Mucosa of rectum (tissue), 2 donors: Measurements from ENCODE around the gene SCML1.

Source experiments
- H3K27ac ChIP-seq, 2 donors: one replicate each; pipeline ENCODE4 v1.7.0; 2013; ENCODE audit warnings: inconsistent platforms in 2 of 2, low read depth in 2 of 2, low read length in 2 of 2
- H3K27me3 ChIP-seq, 2 donors: one replicate each; pipeline ENCODE4 v1.7.0; 2013; ENCODE audit warnings: low read length in 2 of 2; ENCODE audit not compliant: control insufficient read depth in 2 of 2, insufficient read depth in 2 of 2
- H3K36me3 ChIP-seq, 2 donors: one replicate each; pipeline ENCODE4 v1.7.0; 2013; ENCODE audit warnings: low read length in 2 of 2; ENCODE audit not compliant: control insufficient read depth in 2 of 2, insufficient read depth in 2 of 2
- H3K4me1 ChIP-seq, 2 donors: one replicate each; pipeline ENCODE4 v1.7.0; 2013; ENCODE audit warnings: low read length in 2 of 2, mild to moderate bottlenecking in 1 of 2; ENCODE audit not compliant: control insufficient read depth in 2 of 2, insufficient read depth in 2 of 2
- H3K4me3 ChIP-seq, 2 donors: one replicate each; pipeline ENCODE4 v1.7.0; 2013; ENCODE audit warnings: low read length in 2 of 2
- H3K9ac ChIP-seq, 2 donors: one replicate each; pipeline ENCODE4 v1.7.0; 2013; ENCODE audit warnings: low read length in 2 of 2, low read depth in 1 of 2, mild to moderate bottlenecking in 1 of 2
- H3K9me3 ChIP-seq, 2 donors: one replicate each; pipeline ENCODE4 v1.7.0; 2013; ENCODE audit warnings: low read length in 2 of 2; ENCODE audit not compliant: control insufficient read depth in 2 of 2
- donor health status: healthy.
- donor health status: Normal muscosa, but diverticular disease.

Gene SCML1

DNA sequence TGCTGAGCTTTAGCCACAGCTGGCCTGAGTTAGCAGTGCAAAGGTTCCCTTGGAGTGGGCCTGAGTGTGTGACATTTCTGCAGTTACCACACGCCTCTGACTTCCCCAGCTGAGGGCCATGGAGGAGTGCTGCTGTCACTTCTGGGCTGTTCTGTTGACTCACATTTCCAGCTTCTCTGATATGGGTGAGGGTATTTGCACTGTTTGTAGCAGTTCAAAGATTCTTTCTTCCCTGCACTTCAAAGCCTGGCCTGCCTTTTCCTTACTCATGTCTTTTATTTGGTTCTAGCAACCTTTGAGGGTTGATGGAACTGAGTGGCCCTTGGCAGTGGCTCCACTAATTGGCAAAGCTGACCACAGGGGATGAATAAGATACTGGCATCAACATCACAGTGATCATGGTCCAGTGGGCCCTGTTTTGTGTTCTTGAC lies 26.4 kb upstream of the SCML1 start:
- no peak overlapping the region for H3K4me3 ChIP-seq
- H3K36me3 ChIP-seq = no peaks in the 10 kb centered on the region
- no peaks in the 10 kb centered on the region for H3K4me1 ChIP-seq

DNA sequence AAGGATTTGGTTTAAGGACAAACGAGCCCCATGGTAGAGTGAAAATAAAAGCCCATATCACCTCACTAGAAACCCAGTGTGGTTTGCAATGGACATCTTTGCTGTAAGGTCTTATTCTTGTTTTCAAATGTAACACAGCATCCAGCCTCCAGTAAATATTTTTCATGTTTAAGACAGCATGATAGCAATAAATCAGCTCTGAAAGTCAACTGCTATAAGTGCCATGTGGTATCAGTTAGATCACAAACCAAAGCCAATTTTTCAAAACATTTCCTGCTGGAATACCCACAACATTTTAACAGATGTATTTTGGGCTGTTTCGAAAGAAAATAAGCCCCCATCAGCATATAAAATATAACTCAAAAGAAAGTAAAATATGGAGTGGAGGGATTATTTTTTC lies 24.0 kb upstream of the SCML1 start:
- H3K27ac ChIP-seq = no peak overlapping the region
- no peak overlapping the region for H3K4me3 ChIP-seq
- H3K4me1 ChIP-seq = no peaks in the 10 kb centered on the region
- H3K9ac ChIP-seq = no peak overlapping the region
- no peaks in the 10 kb centered on the region for H3K9me3 ChIP-seq
- H3K27me3 ChIP-seq = no peaks in the 10 kb centered on the region
- H3K36me3 ChIP-seq = no peaks in the 10 kb centered on the region

More for the DNA sequence above, 26.4 kb upstream of the SCML1 start:
- H3K27ac ChIP-seq = no peak overlapping the region
- no peak overlapping the region for H3K9ac ChIP-seq
- H3K27me3 ChIP-seq = no peaks in the 10 kb centered on the region
- H3K9me3 ChIP-seq = no peaks in the 10 kb centered on the region

DNA sequence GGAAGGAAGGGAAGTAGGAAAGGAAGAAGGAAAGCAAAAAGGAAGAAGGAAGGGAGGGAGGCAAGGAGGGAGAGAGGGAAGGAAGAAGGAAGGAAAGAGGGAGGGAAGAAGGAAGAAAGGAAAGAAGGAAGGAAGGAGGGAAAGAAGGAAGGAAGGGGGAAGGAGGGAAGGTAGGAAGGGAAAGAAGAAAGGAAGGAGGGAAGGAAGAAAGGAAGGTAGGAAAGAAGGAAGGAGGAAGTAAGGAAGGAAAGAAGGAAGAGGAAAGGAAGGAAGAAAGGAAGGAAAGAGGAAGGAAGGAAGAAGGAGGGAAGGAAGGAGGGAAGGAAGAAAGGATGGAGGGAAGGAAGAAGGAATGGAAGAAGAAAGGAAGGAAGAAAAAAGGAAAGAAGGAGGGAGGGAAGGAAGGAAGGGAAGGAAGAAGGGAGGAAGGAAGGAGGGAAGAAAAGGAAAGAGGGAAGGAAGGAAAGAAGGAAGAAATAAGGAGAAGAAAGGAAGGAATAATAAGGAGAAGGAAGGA lies 18.6 kb upstream of the SCML1 start:
- H3K27me3 ChIP-seq = peaks cover 0 to 7% of the 10 kb centered on the region in 2 donors
- no peak overlapping the region for H3K9ac ChIP-seq
- no peaks in the 10 kb centered on the region for H3K36me3 ChIP-seq
- no peaks in the 10 kb centered on the region for H3K4me1 ChIP-seq
- no peak overlapping the region for H3K4me3 ChIP-seq
- H3K27ac ChIP-seq = no peak overlapping the region
- H3K9me3 ChIP-seq = no peaks in the 10 kb centered on the region

GRCh38 chrX:17719711-17720110 lies 17.6 kb upstream of the SCML1 start:
- no peaks in the 10 kb centered on the region for H3K4me1 ChIP-seq
- peaks cover 0 to 7% of the 10 kb centered on the region in 2 donors for H3K27me3 ChIP-seq
- no peaks in the 10 kb centered on the region for H3K9me3 ChIP-seq
- H3K27ac ChIP-seq = no peak overlapping the region
- H3K36me3 ChIP-seq = no peaks in the 10 kb centered on the region
- no peak overlapping the region for H3K4me3 ChIP-seq
- no peak overlapping the region for H3K9ac ChIP-seq

- H3K4me1 ChIP-seq = no peaks in the 10 kb centered on the region
- peaks cover 0 to 7% of the 10 kb centered on the region in 2 donors for H3K27me3 ChIP-seq
- H3K27ac ChIP-seq = no peak overlapping the region
- no peaks in the 10 kb centered on the region for H3K9me3 ChIP-seq
- no peak overlapping the region for H3K4me3 ChIP-seq
- H3K9ac ChIP-seq = no peak overlapping the region
- H3K36me3 ChIP-seq = no peaks in the 10 kb centered on the region
Observed at GRCh38 chrX:17721715-17722114, 15.6 kb upstream of the SCML1 start.

DNA sequence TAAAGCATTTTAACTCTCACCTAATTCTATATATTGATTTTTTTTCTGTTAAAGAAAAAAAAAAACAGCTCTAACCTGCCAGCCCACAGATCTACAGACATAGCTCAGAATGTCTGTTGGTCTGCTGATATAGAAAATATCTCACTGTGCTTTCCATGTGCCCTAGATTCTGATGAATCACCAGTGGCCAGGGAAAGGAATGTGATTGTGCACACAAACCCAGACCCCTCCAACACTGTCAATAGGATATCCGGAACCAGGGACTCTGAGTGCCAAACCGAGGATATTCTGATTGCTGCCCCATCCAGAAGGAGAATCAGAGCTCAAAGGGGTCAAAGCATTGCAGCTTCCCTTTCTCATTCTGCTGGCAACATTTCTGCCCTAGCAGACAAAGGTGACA lies 12.1 kb upstream of the SCML1 start:
- no peaks in the 10 kb centered on the region for H3K9me3 ChIP-seq
- H3K27me3 ChIP-seq = peaks cover 0 to 7% of the 10 kb centered on the region in 2 donors
- H3K4me3 ChIP-seq = no peak overlapping the region
- no peaks in the 10 kb centered on the region for H3K4me1 ChIP-seq
- no peak overlapping the region for H3K27ac ChIP-seq
- no peak overlapping the region for H3K9ac ChIP-seq
- no peaks in the 10 kb centered on the region for H3K36me3 ChIP-seq

DNA sequence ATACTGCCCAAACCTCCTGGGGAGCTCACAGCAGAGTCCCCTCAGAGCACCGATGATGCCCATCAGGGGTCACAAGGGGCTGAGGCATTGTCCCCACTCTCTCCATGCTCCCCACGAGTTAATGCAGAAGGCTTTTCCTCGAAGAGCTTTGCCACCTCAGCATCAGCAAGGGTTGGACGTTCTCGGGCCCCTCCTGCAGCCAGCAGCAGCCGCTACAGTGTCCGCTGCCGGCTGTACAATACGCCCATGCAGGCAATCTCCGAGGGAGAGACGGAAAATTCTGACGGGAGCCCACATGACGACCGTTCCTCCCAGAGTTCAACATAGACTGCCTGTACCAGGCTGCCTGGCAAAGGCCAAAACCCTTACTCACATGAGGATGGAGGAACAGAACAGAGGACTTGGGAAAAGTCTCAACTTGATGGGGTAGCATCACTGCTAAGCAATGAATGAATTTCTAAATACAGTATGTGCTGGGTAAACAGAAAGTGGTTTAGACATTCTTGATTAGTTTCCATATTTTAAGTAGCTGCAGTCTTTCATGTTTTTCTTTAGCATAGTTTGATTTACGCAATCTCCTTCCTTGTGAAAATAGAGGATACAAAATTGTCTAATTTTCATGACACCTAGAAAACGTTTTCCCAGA lies 5.0 kb upstream of the SCML1 start:
- Histone ChIP-seq H3K9ac (no peak overlapping the region), H3K4me1 (peaks cover 0 to 5% of the 10 kb centered on the region in 2 donors), H3K27me3 (no peaks in the 10 kb centered on the region), H3K36me3 (no peaks in the 10 kb centered on the region), H3K9me3 (no peaks in the 10 kb centered on the region), H3K27ac (no peak overlapping the region), H3K4me3 (no peak overlapping the region)

DNA sequence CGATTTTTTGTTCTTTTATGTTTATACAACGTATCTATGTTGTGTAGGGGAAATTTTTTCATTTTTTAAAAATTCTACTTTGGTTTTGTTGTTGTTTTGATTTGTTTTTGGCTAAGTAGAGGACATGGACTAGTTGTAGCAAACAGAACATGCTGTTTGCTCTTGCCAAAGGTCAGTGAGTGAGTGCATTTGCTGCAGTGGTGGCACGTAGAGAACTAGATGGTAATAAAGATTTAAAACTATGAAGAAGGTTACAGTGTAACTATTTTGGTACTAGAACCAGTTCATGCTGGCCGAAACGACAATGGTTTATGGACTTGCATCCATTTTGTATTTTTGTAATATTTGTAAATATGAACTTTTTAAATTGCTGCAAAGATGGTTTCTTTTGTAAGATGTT lies 1.9 kb upstream of the SCML1 start:
- Histone ChIP-seq H3K9ac (no peak overlapping the region), H3K27me3 (peaks cover 0 to under 1% of the 10 kb centered on the region in 2 donors), H3K4me1 (peaks cover 0 to 5% of the 10 kb centered on the region in 2 donors), H3K36me3 (no peaks in the 10 kb centered on the region), H3K27ac (peak overlapping the region; percentile 72 to 85), H3K4me3 (no peak overlapping the region), H3K9me3 (no peaks in the 10 kb centered on the region)

DNA sequence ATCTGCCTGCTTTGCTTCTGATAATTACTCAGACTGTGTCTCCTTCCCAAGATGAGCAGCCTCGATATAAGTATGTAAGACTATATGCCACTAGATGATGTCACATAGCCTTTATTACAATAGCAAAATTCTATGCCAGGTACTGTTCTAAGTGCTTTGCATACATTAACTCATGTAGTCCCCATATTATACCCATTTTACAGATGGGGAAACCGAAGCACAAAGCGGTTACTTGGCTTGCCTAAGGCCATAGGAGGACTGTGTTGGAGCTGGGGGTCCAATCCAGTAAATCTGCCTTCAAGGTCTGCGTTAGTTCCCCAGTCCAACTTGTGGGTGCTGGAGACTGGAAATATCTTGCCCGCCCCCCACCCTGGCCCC lies 826 bp upstream of the SCML1 start:
- Histone ChIP-seq H3K4me3 (peak overlapping the region; percentile 63 to 70), H3K27me3 (peaks cover 0 to 4% of the 10 kb centered on the region in 2 donors), H3K27ac (peak overlapping the region; percentile 85), H3K36me3 (no peaks in the 10 kb centered on the region), H3K4me1 (peaks cover 0 to 8% of the 10 kb centered on the region in 2 donors), H3K9me3 (no peaks in the 10 kb centered on the region), H3K9ac (peak overlapping the region in 1 of 2 donors; percentile 27)

DNA sequence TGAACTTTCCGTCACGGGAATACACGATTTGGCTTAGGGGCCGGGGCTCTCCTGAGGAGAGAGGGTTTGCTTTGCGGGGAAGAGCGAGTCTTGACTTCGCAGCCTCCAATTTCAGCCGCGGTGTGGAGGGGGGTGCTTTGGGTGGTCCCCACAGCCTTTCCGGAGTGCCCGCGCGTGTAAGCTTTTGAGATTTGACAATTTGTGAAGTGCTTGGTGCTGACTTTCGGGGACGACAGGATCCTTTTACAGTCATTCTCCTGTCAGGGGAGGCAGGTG lies 355 bp downstream of the SCML1 start:
- Histone ChIP-seq H3K9me3 (no peaks in the 10 kb centered on the region), H3K27ac (peak overlapping the region; percentile 90 to 93), H3K4me1 (peaks cover 0 to 8% of the 10 kb centered on the region in 2 donors)

More for the DNA sequence above, 355 bp downstream of the SCML1 start:
- Histone ChIP-seq H3K36me3 (no peaks in the 10 kb centered on the region), H3K9ac (peak overlapping the region; percentile 88), H3K4me3 (peak overlapping the region; percentile 72 to 78), H3K27me3 (peaks cover 0 to 4% of the 10 kb centered on the region in 2 donors)
